ENCODE measurements around the gene LDB2. TPM values are rescaled to one million over a fixed set of nuclear protein-coding genes. Genes with fewer than 3 reads are reported as not detected.

LDB2 gene
- total and polyA plus RNA-seq, 2 donors (not counting 1 experiment from before 2014, with no cell fraction given): 41.6 to 78.3 TPM

- no peak overlapping the region for H2AFZ ChIP-seq (ENCODE audit: low read length)
- H3K27me3 ChIP-seq (ENCODE audit: control insufficient read depth, insufficient read depth, low read length): no peaks in the 10 kb centered on the region
- no peak overlapping the region for H3K4me2 ChIP-seq (ENCODE audit: extremely low read depth, insufficient read depth, low read length)
- no peak overlapping the region for H3K27ac ChIP-seq (ENCODE audit: insufficient read depth, low read length)
- no peak for TF ChIP-seq EZH2 (IDR thresholded peaks at IDR 0.05; ENCODE audit: low read length, missing control alignments)
- no peaks in the 10 kb centered on the region for H3K79me2 ChIP-seq (ENCODE audit: control insufficient read depth, insufficient read depth, low read length)
- H3K4me3 ChIP-seq (replicated peaks in 1 of 4; ENCODE audit: control extremely low read depth in 1 of 4, insufficient read depth in 1 of 4, low read depth in 3 of 4, low read length in 4 of 4): no peak overlapping the region
- no peaks in the 10 kb centered on the region for H3K9me3 ChIP-seq (ENCODE audit: control insufficient read depth, insufficient read depth, low read depth, low read length)
- H4K20me1 ChIP-seq (ENCODE audit: control insufficient read depth, extremely low read depth, insufficient read depth, low read length): no peaks in the 10 kb centered on the region
- no peak for DNase-seq (ENCODE audit: low read depth in 2 of 2)
- H3K4me1 ChIP-seq (ENCODE audit: control insufficient read depth, extremely low read depth, insufficient read depth, low read length): no peaks in the 10 kb centered on the region
- no peaks in the 10 kb centered on the region for H3K36me3 ChIP-seq (ENCODE audit: control insufficient read depth, insufficient read depth, low read length)
- H3K9ac ChIP-seq (ENCODE audit: insufficient read depth, low read length): no peak overlapping the region
These were observed 305.1 kb downstream of the LDB2 start for GRCh38 chr4:16593386-16593785.

GRCh38 chr4:16591272-16591826, 307.1 kb downstream of the LDB2 start:
- Histone ChIP-seq H3K27ac (ENCODE audit: insufficient read depth, low read length) (no peak overlapping the region), H3K36me3 (ENCODE audit: control insufficient read depth, insufficient read depth, low read length) (no peaks in the 10 kb centered on the region), H3K27me3 (ENCODE audit: control insufficient read depth, insufficient read depth, low read length) (no peaks in the 10 kb centered on the region), H3K79me2 (ENCODE audit: control insufficient read depth, insufficient read depth, low read length) (no peaks in the 10 kb centered on the region), H3K9ac (ENCODE audit: insufficient read depth, low read length) (no peak overlapping the region), H3K9me3 (ENCODE audit: control insufficient read depth, insufficient read depth, low read depth, low read length) (no peaks in the 10 kb centered on the region), H3K4me2 (ENCODE audit: extremely low read depth, insufficient read depth, low read length) (no peak overlapping the region), H2AFZ (ENCODE audit: low read length) (no peak overlapping the region), H4K20me1 (ENCODE audit: control insufficient read depth, extremely low read depth, insufficient read depth, low read length) (no peaks in the 10 kb centered on the region), H3K4me3 (replicated peaks in 1 of 4; ENCODE audit: control extremely low read depth in 1 of 4, insufficient read depth in 1 of 4, low read depth in 3 of 4, low read length in 4 of 4) (no peak overlapping the region), H3K4me1 (ENCODE audit: control insufficient read depth, extremely low read depth, insufficient read depth, low read length) (no peaks in the 10 kb centered on the region)
- TF ChIP-seq EZH2 (IDR thresholded peaks at IDR 0.05; ENCODE audit: low read length, missing control alignments): no peak
- TF ChIP-seq, protein P1, sequence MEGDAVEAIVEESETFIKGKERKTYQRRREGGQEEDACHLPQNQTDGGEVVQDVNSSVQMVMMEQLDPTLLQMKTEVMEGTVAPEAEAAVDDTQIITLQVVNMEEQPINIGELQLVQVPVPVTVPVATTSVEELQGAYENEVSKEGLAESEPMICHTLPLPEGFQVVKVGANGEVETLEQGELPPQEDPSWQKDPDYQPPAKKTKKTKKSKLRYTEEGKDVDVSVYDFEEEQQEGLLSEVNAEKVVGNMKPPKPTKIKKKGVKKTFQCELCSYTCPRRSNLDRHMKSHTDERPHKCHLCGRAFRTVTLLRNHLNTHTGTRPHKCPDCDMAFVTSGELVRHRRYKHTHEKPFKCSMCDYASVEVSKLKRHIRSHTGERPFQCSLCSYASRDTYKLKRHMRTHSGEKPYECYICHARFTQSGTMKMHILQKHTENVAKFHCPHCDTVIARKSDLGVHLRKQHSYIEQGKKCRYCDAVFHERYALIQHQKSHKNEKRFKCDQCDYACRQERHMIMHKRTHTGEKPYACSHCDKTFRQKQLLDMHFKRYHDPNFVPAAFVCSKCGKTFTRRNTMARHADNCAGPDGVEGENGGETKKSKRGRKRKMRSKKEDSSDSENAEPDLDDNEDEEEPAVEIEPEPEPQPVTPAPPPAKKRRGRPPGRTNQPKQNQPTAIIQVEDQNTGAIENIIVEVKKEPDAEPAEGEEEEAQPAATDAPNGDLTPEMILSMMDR (conservative IDR thresholded peaks at IDR 0.05 in 1 of 2, IDR thresholded peaks at IDR 0.05 in 1 of 2; ENCODE audit: low read depth in 1 of 2, low read length in 2 of 2): no peak
- no peak for DNase-seq (ENCODE audit: low read depth in 2 of 2)

- no peaks in the 10 kb centered on the region for H3K4me1 ChIP-seq (ENCODE audit: control insufficient read depth, extremely low read depth, insufficient read depth, low read length)
- no peaks in the 10 kb centered on the region for H3K79me2 ChIP-seq (ENCODE audit: control insufficient read depth, insufficient read depth, low read length)
- no peaks in the 10 kb centered on the region for H3K36me3 ChIP-seq (ENCODE audit: control insufficient read depth, insufficient read depth, low read length)
- no peak overlapping the region for H3K9ac ChIP-seq (ENCODE audit: insufficient read depth, low read length)
- H3K27me3 ChIP-seq (ENCODE audit: control insufficient read depth, insufficient read depth, low read length): no peaks in the 10 kb centered on the region
- TF ChIP-seq EZH2 (IDR thresholded peaks at IDR 0.05; ENCODE audit: low read length, missing control alignments): no peak
- TF ChIP-seq, protein P1 (conservative IDR thresholded peaks at IDR 0.05 in 1 of 2, IDR thresholded peaks at IDR 0.05 in 1 of 2; ENCODE audit: low read depth in 1 of 2, low read length in 2 of 2): no peak
- no peak overlapping the region for H3K4me3 ChIP-seq (replicated peaks in 1 of 4; ENCODE audit: control extremely low read depth in 1 of 4, insufficient read depth in 1 of 4, low read depth in 3 of 4, low read length in 4 of 4)
- H4K20me1 ChIP-seq (ENCODE audit: control insufficient read depth, extremely low read depth, insufficient read depth, low read length): no peaks in the 10 kb centered on the region
- no peak overlapping the region for H2AFZ ChIP-seq (ENCODE audit: low read length)
- H3K9me3 ChIP-seq (ENCODE audit: control insufficient read depth, insufficient read depth, low read depth, low read length): no peaks in the 10 kb centered on the region
- DNase-seq (ENCODE audit: low read depth in 2 of 2): no peak
- no peak overlapping the region for H3K4me2 ChIP-seq (ENCODE audit: extremely low read depth, insufficient read depth, low read length)
- H3K27ac ChIP-seq (ENCODE audit: insufficient read depth, low read length): no peak overlapping the region
These were observed 307.6 kb downstream of the LDB2 start for GRCh38 chr4:16590797-16591196.
